GM21515 (cell line): Measurements from ENCODE around the gene LGALS3BP.

ENCODE experiments used
- ATAC-seq: cut with Tn5 transposase; IDR thresholded peaks from one replicate; pipeline ENCODE4 v1.9.1; 2021; ENCODE audit not compliant: unreplicated experiment

Gene LGALS3BP

GRCh38 chr17:78940708-78941107 is 39.0 kb downstream of the LGALS3BP start:
- ATAC-seq: no peak

GRCh38 chr17:78940258-78940657 is 39.5 kb downstream of the LGALS3BP start:
- ATAC-seq: no peak

DNA sequence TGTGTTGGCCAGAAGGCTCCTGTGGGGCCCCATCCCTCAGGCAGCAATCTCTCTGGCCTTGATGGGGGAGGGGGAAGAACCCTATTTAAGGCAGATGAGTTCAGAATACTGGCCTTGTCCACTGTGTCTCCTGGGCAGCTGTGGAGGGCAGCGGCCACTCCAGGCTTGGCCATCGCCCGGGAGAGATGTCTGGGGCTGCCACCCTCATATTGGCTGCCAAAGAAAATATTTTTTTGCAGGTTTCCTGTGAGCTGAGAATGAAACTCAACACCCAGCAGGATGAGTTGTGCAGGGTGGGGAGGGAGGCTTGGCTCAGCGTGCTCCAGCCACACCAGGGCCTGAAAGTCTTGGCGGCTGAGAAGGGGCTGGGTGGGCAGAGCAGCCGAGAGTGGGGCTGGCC is 40.1 kb downstream of the LGALS3BP start:
- no peak for ATAC-seq

DNA sequence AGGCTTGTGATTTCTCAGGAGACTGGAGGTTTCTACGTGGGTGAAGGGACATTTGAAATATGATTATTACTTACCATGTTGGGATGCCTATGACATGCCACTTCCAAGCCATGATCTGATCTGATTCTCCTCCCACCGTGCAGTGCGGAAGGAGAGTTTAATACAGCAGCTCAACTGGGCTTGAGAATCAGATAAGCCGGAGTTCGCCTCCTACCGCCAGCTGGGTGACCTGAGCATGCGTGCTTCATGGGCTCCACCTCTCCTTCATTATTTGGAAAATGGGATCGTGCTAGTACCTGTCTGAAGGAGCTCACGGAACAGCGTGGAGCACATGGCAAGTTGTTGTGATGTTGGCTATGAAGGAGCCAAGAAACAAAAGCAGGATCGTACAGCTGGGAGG is 42.2 kb downstream of the LGALS3BP start:
- ATAC-seq: no peak

DNA sequence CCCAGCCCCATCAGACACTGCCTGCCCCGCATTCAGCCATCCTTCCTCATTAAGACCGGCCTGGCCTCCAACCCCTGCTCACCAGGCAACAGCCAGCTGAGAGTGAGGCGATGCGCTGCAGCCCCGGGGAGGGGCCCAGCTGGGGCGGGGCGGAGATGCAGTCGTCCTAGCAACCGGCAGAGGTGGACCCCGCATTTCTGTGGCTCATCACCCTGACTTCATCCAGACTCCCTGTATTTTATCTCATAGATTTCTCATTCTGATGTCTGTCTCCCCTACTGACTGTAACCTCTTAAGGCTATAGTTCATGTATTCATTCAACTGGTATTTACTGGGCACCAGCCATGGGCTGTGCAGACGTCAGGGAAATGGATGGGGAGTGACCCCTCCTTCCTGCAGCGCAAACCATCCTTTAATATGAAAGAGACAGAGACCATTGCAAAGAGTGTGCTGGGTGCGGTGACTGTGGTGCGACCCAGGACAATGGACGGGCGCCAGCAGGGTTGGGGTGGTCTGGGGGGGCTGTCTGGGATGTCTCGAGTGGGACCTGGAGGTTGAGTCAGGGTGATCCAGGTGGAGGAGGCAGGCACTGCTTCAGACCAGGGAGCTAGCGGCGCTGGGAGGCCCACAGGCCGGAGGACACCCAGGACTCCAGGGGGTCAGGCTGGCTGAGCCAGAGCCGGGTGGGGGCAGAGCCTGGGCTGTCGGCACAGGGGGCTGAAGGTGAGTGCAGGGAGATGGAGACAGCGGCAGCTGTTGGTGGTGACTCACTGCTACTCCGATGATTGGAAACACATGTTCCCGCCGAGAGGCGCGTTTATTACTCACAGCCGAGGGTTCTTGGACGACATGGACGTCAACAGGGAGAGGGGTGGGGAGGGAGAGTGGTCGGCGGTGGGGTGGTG is 44.1 kb downstream of the LGALS3BP start:
- ATAC-seq: no peak

DNA sequence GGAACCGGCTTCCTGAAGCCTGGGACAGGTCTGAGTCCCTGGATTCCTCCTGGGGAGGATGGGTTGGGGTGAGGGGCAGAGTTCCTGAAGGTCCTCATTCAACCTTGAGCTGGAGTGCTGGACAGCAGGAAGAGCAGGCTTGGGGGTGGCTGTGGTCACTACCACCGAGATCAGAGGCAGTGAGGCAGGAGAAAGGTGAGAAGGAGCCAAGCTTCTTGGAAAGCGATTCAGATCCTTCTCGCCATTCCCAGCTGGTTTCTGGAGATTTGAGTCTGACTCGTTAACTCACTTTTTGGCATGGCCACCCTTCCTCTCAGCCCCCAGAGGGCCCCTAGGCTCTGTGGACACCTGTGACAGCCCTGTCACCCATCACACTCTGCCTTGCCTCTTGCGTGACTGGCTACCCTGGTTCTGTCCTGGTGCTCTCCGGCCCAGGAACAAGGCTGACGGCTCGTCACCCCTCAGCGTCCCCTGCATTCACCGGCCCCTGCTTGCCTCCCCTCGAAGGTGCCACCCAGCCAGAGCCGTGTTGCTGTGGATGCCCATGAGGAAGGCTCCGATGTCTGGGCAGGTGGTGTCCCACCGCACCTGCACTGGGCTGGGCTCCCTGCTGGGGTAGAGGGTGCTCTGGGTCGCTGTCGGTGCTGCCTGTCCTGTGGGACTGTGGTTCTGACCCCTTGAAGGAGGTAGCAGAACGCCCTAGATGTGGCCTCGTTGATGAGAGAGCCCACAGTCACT is 44.9 kb downstream of the LGALS3BP start:
- ATAC-seq: no peak

DNA sequence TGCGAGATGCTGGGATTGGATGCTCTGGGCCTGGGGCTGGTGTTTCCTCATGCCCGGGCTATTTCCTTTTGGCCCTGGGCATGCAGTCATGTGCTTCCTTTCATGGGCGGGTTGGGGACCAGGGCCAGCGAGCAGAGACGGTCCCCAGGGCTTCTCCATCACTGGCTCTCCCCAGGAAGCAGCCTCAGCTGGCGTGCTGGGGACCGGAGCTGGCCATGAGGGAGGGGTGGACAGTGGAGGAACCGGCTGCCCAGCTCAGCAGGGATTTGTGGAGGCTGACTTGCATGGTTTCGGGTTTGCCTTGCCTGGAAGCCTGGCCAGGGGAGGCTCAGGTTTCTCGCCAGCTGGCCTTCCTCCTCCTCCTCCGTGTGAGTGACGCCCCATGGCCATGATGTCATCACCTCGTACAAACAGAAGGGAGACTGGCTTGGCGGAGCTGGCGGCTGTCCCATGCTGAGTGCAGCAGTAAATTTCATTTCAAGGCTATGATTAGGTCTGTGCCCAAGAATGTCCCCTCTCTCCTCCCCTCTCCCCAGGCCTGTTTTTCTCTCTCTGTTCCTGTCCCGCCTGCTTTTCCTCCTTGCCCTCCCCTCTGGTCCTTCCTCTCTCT is 45.7 kb downstream of the LGALS3BP start:
- no peak for ATAC-seq

- ATAC-seq: no peak
Measured at GRCh38 chr17:78933025-78933958, 46.4 kb downstream of the LGALS3BP start.

- ATAC-seq: no peak
Measured at GRCh38 chr17:78929908-78930775, 49.6 kb downstream of the LGALS3BP start.

DNA sequence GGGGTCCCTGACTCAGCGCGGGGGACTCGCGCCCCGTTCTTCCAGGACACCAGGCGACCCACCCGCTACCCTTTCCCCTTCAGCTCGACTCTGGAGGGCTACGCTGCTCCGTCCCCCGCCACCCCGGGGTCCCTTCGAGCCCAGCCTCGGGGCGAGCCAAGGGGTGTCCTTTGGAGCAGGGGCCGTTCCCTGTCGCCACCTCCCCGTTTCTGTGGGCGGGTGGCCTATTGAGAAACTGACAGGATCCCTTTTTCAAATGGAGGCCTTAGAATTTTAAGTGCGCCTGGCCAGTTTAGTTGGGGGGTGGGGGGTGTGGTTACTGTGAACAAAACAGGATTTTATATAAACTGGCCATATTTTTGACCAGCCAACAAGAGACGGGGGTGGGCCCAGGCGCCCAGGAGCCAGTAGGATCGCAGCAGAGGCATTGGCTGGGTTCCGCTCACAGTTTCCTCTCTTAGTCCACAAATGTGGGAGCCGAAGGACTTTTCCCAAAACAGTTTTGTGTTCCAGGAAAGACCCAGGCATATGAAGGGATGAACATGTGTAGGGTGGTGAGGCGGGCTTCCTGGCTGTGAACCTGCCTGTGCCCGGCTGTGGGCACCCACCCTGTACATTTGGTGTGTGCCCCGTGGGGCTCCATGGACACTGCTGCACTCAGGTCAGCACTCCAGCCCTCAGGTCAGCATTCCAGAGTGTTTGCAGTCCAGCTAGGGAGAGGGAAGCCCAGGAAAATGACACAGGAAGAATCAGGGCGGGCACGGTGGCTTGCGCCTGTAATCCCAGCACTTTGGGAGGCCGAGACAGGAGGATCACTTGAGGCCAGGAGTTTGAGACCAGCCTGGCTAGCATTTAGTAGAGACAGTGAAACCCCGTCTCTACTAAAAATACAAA is 53.8 kb downstream of the LGALS3BP start:
- ATAC-seq: no peak

GRCh38 chr17:78925234-78925633 is 54.5 kb downstream of the LGALS3BP start, which contains the start of gene TIMP2:
Gene TIMP2 (minus strand): TSS chr17:78925387. CDS start chr17:78925088, 299 bp downstream.
- ATAC-seq: no peak

GRCh38 chr17:78924481-78925151 is 55.1 kb downstream of the LGALS3BP start:
- no peak for ATAC-seq

DNA sequence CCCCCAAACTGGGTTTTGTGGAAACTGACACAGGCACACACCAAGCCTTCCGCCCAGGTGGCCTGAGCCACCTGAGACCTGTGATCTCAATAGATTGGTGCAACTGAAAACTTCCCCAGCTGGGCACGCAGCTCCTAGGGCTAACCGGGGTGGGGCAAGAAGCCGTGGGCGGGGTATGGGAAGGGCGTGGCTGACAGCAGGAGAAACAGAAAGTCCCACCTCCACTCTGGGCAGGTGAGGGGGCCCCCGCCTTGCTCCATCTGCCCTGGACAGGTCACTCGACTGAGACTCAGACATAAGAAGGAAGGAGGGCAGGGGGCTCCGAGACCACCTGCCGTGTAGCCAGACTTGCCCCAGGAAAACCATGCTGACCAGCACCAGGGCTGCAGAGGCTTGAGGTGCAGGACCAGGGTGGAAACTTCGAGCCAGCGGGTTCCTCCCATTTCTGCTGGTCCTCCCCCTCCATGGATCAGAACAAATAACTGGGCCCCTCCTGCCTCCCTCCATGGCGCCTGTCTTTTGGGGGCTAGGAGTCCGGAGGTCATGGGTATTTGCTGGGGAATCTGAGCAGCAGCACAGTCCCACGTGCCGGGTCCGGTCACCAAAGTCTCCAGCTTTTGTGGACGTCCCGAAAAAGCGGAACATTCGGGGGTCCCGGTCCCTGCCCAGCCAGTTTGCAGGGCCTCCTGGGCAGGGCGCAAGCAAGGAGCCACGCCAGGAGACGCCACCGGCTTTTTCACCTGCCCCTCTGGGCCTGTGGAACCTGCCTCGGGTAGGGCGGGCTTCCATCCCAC is 55.9 kb downstream of the LGALS3BP start:
- ATAC-seq: no peak

DNA sequence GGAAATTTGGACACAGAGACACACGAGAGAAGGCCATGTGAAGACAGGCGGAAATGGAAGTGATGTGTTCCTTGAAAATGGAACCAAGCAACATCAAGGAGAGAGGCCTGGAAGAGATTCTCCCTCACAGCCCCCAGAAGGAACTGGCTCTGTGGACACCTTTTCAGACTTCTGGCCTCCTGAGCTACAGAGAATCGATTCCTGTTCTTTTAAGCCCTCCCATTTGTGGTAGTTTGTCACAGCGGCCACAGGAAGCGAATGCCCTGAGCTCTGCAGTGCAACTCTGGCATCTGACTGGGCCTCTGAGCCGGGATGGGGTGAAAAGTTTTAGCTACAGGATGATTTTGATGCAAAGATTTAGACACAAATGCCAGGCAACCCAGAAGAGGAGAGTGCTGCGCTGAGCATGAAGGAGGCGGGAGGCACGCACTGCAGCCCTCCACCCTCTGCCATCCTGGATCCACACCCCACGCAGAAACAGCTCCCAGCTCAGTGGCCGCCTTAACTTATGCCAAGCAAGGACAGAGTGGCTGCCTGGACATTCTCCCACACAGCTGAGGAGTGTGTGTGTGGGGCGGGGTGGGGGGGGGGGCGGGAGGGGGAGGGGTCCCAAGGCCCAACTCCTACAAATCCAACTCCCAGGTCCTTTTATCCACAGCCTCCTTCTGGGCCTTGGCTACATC is 56.8 kb downstream of the LGALS3BP start:
- no peak for ATAC-seq

- no peak for ATAC-seq
Measured at GRCh38 chr17:78921437-78921971, 58.2 kb downstream of the LGALS3BP start.
